T47D (cell line): ENCODE results near the gene IGSF5.
"Not testable (repeated sequence)": the region's sequence is repeated elsewhere in the genome, so short reads cannot be mapped to it uniquely, and the experiment has no call there.

Source experiments
- DNase-seq, 2 experiments: peaks; one replicate each; pipeline versions ENCODE4 v3.0.0 to v3.0.0-alpha.2; 2011 to 2012; ENCODE audit warnings: low read depth in 1 of 2, low spot score in 1 of 2
- JUND ChIP-seq: IDR thresholded peaks from 2 replicates; pipeline ENCODE4 v1.6.1; 2012; ENCODE audit warnings: low read depth
- in situ Hi-C: cut with HindIII; loops from 2 replicates; pipeline ENCODE4 v1.10.0; 2016; ENCODE audit warnings: low sequenced_read_pairs, low pct_unique_long_range_greater_than_20kb

Gene IGSF5

DNA sequence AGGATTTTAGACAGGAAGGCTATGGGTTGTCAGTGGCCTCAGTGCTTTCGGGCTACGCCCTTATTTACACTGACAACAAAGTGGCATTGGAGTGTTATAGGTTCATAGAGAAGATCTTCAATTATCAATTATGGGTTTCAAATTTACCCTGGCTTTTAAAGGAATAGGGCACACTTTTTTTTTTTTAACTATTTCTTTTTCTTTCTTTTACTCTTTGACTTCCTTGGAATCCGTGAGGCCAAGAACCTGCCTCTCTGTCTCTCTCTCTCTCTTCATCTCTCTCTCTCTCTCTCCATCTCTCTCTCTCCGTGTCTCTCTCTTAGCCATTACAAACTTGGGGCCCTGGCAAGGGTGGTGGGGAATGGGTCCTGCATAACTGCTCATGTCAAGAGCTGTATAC lies at the start of gene IGSF5:
IGSF5 (plus strand) TSS at position 301 of the 400 bp plus-strand sequence. CDS start 327 bp downstream, outside the sequence.
- DNase-seq, in situ Hi-C loops: not testable (repeated sequence)

DNA sequence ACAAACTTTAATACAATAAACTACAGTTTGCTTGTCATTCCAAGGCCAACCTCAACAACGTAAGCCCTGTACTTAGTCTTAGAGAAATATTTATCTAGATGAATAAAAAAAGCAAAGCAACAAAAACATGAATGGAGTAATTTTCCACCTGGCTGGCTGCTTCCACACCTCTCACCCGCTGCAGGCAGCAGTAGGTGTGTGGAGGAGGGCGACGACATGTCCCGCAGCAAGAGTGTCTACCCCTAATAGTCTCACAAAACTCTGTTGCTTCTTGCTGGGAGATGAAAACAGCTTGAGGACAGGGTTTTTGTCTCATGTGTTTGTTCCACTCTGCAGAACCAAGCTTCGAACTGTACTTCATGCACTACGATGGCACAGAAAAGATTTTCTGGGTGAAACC lies 48.8 kb upstream of the IGSF5 start:
- no peak for DNase-seq
- in situ Hi-C loops: no loop called here
- TF ChIP-seq JUND: no peak

DNA sequence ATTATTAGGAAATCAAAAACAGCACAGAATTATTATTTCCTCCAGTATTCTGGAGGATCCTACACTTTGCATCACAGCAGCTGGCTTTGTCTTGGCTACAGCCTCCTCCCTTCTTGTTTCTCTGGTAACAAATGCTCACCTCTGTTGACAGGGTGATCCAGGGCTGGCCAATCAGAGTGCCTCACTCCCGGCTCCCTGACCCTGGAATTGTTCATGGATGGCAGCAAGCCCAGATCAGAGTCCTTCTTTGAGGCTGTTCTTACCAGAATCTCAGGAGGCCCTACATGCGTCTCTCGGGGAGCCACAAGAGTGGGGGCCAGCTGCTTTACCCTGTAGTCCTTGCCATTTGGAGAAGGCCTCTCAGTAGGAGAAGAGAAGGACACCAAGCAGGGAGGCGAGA lies 48.4 kb upstream of the IGSF5 start:
- TF ChIP-seq JUND: no peak
- in situ Hi-C loops: no loop called here
- DNase-seq: no peak

DNA sequence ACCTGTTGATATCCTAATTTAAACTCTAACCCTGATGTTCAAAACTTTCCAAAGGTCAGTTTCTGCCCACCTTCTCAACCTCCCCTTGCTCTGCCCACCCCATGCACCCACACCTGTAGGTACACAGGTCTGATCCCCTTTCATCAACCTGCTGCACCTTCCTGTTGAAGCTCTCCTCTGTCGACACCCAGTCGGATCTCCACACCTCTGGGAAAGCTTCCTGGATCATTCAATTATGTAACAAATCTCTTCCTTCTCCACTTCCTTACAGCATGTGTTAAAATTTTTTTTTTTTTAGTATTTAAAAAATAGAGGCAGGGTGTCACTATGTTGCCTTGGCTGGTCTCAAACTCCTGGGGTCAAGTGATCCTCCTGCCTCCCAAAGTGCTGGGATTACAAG lies 44.7 kb upstream of the IGSF5 start:
- no peak for TF ChIP-seq JUND
- in situ Hi-C loops: no loop called here

DNA sequence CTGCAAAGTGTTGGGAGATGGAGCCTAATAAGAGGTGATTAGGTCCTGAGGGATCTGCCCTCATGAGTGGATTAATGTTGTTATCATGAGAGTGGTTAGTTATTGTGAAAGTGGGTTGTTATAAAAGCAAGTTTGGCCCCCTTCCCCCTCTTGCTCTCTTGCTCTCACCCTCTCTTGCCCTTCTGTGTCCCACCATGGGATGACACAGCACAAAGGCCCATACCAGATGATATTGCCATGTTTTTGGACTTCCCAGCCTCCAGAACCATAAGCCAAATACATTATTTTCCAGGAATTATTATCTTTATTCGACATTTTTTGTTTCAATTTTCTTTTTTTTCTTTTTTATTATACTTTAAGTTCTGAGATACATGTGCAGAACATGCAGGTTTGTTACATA lies 41.4 kb upstream of the IGSF5 start:
- no peak for TF ChIP-seq JUND
- in situ Hi-C loops: no loop called here
- DNase-seq: no peak

More for the DNA sequence above, 44.7 kb upstream of the IGSF5 start:
- no peak for DNase-seq

DNA sequence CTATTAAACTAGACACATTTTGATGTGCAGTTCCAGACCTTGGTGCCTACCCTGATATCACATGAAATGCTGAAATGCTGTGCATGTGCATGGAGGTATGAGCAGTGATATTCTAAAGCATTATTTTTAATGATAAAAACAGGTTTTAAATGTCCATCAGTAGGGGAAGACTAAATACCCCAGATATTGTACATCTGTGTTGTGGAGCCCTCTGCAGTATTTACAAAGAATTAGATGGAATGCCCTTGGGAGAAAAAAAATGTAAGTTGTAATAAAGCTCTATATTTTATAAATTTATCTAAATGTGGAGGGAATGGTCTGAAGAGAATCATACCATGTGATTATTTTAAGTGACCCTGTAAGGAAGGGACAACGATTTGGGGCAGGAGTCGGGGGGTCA lies 39.1 kb upstream of the IGSF5 start:
- no peak for DNase-seq
- in situ Hi-C loops: no loop called here
- TF ChIP-seq JUND: no peak

DNA sequence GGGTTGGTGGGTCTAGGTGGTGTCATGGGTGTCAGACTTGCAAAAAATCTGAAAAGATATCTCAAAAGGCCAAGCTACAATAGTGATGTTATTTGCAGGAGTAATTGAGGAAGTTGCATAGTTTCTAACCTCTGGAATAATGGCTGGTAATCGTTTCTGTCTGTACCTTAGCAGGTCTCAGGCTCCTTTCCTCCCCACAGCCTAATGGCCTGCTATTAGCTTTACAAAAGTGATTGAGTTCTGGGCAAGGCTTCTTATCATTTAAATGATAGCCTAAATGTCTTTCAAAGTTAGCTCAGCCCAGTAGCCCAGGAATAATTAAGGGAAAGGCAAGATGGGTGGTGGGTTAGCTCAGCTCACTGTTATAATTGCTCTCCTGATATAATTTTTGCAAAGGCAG lies 37.7 kb upstream of the IGSF5 start:
- in situ Hi-C loops: no loop called here
- no peak for TF ChIP-seq JUND
- DNase-seq: no peak

DNA sequence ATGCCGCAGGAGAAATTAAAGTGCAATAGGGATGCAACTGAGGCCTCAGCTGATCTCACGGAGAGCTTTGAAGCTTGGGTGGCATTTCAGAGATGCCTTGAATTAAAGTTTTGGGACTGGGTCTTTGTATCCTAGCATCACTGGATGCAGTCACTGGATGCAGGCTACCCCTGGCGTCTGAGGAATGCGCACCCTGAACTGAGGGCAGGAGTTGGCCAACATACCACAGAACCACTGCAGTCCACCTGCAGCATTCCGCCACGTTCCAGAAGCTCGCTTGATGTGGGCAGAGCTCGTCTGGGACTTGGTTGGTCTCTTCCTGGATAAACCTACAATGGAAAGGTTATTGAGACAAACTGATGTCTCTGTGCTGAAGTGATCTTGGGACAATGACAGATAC lies 34.1 kb upstream of the IGSF5 start:
- no peak for DNase-seq
- in situ Hi-C loops: no loop called here

DNA sequence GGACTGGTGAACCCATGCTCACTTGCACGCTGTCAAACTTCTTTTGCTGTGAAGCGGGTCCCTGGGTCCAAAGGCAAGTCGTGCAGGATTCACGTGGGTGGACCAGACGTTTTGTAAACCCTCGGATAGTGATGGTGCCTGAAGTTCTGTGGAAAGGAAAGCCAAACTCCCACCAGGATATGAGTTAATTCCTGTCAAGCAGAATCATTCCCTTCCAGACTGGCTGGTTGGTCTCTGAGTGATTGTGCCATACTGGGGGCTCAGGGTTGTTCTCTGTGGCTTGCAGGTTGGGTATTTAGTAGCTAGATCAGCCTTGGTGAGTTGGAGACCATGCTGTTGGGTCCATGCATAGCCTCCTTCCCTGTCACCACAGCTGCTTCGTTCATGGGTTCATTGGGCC lies 32.7 kb upstream of the IGSF5 start:
- in situ Hi-C loops: no loop called here
- DNase-seq: no peak
- TF ChIP-seq JUND: no peak

More for the DNA sequence above, 34.1 kb upstream of the IGSF5 start:
- TF ChIP-seq JUND: no peak

DNA sequence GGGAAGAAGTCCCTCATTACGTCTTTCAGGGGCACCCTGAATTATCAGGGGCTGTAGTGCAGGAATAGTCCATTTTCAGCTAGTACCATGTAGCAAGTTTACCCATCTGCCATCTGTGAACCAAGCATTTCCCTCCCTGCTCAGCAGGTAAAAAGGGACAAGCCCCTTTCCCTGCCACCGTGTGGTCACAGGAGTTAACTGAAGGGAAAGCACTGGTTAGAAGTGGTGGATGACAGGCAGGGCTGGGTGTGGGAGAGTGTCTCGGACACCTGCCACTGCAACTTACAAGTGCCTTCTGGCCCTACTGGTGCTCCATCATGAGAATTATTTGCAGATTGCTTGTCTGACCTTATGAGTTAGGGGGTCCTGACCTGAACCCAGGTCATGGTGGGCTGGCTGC lies 32.0 kb upstream of the IGSF5 start:
- in situ Hi-C loops: no loop called here
- peak in 1 of 2 experiments; percentile 68 for DNase-seq

DNA sequence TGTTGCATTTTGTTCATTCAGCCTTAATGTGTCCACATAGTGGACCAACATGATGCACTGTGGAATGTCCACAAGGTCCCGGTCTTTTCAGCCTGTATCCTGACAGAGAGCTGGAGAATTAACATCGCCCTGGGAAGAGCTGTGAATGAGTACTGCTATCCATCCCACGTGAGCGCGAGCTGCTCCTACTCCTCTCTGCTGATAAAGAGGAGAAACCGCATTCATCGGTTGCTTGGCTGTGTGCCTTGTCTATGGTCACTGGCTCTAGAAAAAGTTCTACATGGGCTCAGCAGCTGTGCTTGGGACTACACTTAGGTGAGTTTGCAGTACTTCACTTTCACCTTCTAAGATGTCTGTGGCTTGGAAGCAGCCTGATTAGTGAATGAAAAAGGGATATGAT lies 31.1 kb upstream of the IGSF5 start:
- in situ Hi-C loops: no loop called here
- no peak for DNase-seq
- no peak for TF ChIP-seq JUND

More for the DNA sequence above, 32.0 kb upstream of the IGSF5 start:
- no peak for TF ChIP-seq JUND

DNA sequence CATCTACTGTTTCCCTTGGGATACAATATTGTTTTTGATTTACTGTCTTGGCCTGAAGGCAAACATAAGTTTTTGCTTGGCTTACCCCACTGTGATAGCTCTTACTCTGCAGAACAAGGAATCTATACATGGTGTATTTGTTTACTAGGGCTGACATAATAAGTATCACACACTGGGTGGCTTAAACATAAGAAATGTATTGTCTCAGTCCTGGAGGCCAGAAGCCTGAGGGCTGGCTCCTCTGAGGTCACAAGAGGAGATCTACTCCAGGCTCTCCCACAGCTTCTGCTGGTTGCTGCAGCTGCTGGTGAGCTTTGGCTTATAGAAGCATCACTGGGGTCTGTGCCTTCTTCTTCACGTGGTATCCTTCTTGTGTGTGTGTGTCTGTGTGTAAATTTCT lies 30.7 kb upstream of the IGSF5 start:
- TF ChIP-seq JUND: no peak
- in situ Hi-C loops: no loop called here
- no peak for DNase-seq

DNA sequence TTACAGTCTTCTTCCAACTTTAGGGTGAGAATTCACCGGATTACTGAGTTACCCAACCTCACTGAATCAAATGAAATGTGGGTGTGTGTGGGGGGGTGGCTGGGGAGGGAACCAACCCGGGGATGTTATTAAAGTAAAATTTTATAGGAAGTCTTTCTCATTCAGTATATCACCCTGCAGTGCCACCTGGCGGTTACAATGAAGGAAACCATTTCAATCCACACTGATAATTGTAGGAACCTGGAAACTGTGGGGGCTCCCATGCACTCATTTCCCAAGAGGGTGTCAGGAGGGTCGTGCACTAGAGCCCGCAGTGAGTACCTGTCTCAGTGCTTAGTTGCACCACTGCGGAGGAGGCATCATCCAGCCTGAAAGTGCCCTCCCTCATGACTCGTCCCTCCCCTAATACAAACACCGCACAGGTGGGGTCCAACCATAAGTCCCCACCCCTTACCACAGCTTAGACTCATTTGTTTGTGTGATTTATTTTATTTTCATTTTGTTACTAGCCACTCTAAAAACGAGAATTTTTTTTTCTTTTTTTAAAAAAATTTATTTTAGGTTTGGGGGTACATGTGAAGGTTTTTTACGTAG lies 29.1 kb upstream of the IGSF5 start:
- DNase-seq: peak; percentile 22 to 68
- in situ Hi-C loops: no loop called here
- no peak for TF ChIP-seq JUND

DNA sequence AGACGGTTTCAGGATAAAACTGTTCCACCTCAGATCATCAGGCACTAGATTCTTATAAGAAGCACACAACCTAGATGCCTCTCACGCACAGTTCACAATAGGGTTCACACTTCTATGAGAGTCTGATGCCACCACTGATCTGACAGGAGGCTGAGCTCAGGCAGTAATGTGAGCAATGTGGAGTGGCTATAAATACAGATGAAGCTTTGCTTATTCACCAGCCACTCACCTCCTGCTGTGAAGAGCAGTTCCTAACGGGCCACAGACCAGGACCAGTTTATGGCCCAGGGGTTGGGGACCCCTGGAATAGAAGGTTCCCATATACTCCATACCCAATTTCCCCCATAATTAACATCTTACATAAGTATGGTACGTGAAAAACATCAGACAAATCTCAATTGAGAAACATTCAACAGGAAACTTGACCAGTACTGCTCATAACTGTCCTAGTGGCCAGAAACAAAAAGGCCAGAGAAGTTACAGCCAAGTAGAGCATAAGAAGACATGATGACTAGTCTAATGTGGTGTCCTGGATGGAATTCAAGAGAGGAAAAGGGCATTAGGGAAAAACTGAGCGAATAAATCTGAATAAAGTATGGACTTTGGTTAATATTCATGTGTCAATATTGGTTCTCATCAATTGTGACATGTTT lies 24.7 kb upstream of the IGSF5 start:
- in situ Hi-C loops: no loop called here

More for the DNA sequence above, 24.7 kb upstream of the IGSF5 start:
- TF ChIP-seq JUND: no peak
- DNase-seq: peak in 1 of 2 experiments; percentile 34
